ENCODE results near the gene SULT2B1.
A peak's percentile ranks its signal among the peaks of the same experiment; 100 is the strongest.

SULT2B1 gene

GRCh38 chr19:48641850-48642249 lies 89.9 kb downstream of the SULT2B1 start:
- no peak overlapping the region for H3K9ac ChIP-seq
- H3K79me2 ChIP-seq (ENCODE audit: insufficient read depth, low read depth) = no peaks in the 10 kb centered on the region
- no peaks in the 10 kb centered on the region for H4K20me1 ChIP-seq (ENCODE audit: insufficient read depth)
- H3K27me3 ChIP-seq (ENCODE audit: insufficient read depth, low read depth) = peaks cover 9% of the 10 kb centered on the region; the same call in 1 of the 2 replicates
- no peaks in the 10 kb centered on the region for H3K36me3 ChIP-seq (ENCODE audit: insufficient read depth)
- no peak for TF ChIP-seq CTCF (conservative IDR thresholded peaks at IDR 0.05; ENCODE audit: low read depth, low read length)
- no peak overlapping the region for H2AFZ ChIP-seq (ENCODE audit: low read depth)
- peaks cover 23% of the 10 kb centered on the region for H3K4me1 ChIP-seq (ENCODE audit: low read depth, poor library complexity, severe bottlenecking)
- H3K27ac ChIP-seq = no peak overlapping the region
- no peak overlapping the region for H3K4me3 ChIP-seq (IDR thresholded peaks at IDR 0.05; ENCODE audit: insufficient read depth, low read depth, low read length)
- no peak overlapping the region for H3K4me2 ChIP-seq

GRCh38 chr19:48642862-48643261 lies 90.9 kb downstream of the SULT2B1 start:
- no peak for TF ChIP-seq CTCF (conservative IDR thresholded peaks at IDR 0.05; ENCODE audit: low read depth, low read length)
- no peak overlapping the region for H3K27ac ChIP-seq
- H3K27me3 ChIP-seq (ENCODE audit: insufficient read depth, low read depth) = peaks cover 13% of the 10 kb centered on the region; the same call in 1 of the 2 replicates
- no peak overlapping the region for H3K4me3 ChIP-seq (IDR thresholded peaks at IDR 0.05; ENCODE audit: insufficient read depth, low read depth, low read length)
- H3K79me2 ChIP-seq (ENCODE audit: insufficient read depth, low read depth) = no peaks in the 10 kb centered on the region
- peaks cover 25% of the 10 kb centered on the region for H3K4me1 ChIP-seq (ENCODE audit: low read depth, poor library complexity, severe bottlenecking)
- no peaks in the 10 kb centered on the region for H3K36me3 ChIP-seq (ENCODE audit: insufficient read depth)
- no peak overlapping the region for H3K4me2 ChIP-seq
- H3K9ac ChIP-seq = no peak overlapping the region
- no peaks in the 10 kb centered on the region for H4K20me1 ChIP-seq (ENCODE audit: insufficient read depth)
- H2AFZ ChIP-seq (ENCODE audit: low read depth) = no peak overlapping the region

GRCh38 chr19:48644355-48644754 lies 92.4 kb downstream of the SULT2B1 start:
- no peak overlapping the region for H3K27ac ChIP-seq
- H3K4me1 ChIP-seq (ENCODE audit: low read depth, poor library complexity, severe bottlenecking) = peaks cover 18% of the 10 kb centered on the region
- no peak overlapping the region; the same call in 1 of the 2 replicates for H3K4me2 ChIP-seq
- H3K79me2 ChIP-seq (ENCODE audit: insufficient read depth, low read depth) = no peaks in the 10 kb centered on the region
- no peak overlapping the region for H3K9ac ChIP-seq
- TF ChIP-seq CTCF (conservative IDR thresholded peaks at IDR 0.05; ENCODE audit: low read depth, low read length) = no peak
- no peaks in the 10 kb centered on the region for H3K36me3 ChIP-seq (ENCODE audit: insufficient read depth)
- H3K4me3 ChIP-seq (IDR thresholded peaks at IDR 0.05; ENCODE audit: insufficient read depth, low read depth, low read length) = no peak overlapping the region
- peaks cover 17% of the 10 kb centered on the region; the same call in 1 of the 2 replicates for H3K27me3 ChIP-seq (ENCODE audit: insufficient read depth, low read depth)
- no peak overlapping the region; the same call in 1 of the 2 replicates for H2AFZ ChIP-seq (ENCODE audit: low read depth)
- no peaks in the 10 kb centered on the region for H4K20me1 ChIP-seq (ENCODE audit: insufficient read depth)

GRCh38 chr19:48644839-48645619 lies 93.1 kb downstream of the SULT2B1 start:
- Histone ChIP-seq H3K4me2 (peak overlapping the region; percentile 98), H3K36me3 (ENCODE audit: insufficient read depth) (no peaks in the 10 kb centered on the region), H2AFZ (ENCODE audit: low read depth) (peak overlapping the region; percentile 90), H3K27me3 (ENCODE audit: insufficient read depth, low read depth) (peaks cover 17% of the 10 kb centered on the region), H3K79me2 (ENCODE audit: insufficient read depth, low read depth) (no peaks in the 10 kb centered on the region), H3K4me1 (ENCODE audit: low read depth, poor library complexity, severe bottlenecking) (peaks cover 18% of the 10 kb centered on the region), H4K20me1 (ENCODE audit: insufficient read depth) (no peaks in the 10 kb centered on the region), H3K4me3 (IDR thresholded peaks at IDR 0.05; ENCODE audit: insufficient read depth, low read depth, low read length) (no peak overlapping the region), H3K9ac (peak overlapping the region; percentile 50; the same call in 1 of the 2 replicates), H3K27ac (no peak overlapping the region)
- TF ChIP-seq CTCF (conservative IDR thresholded peaks at IDR 0.05; ENCODE audit: low read depth, low read length) = no peak

All from KMS-11 (cell line).